WI38 (cell line): ENCODE data around the gene MME.

Experiments used
- H3K4me3 ChIP-seq: 2 replicates; pipeline ENCODE4 v1.5.1; 2011; ENCODE audit warnings: low read depth, mild to moderate bottlenecking, control low read depth, low read length
- CTCF ChIP-seq: IDR thresholded peaks from 2 replicates; pipeline ENCODE4 v1.5.1; 2012; ENCODE audit warnings: low read depth, mild to moderate bottlenecking, control low read depth, low read length

The MME gene

GRCh38 chr3:155046935-155047334 is 33.2 kb upstream of the MME start:
- no peak overlapping the region for H3K4me3 ChIP-seq
- TF ChIP-seq CTCF = no peak

- TF ChIP-seq CTCF = no peak
- no peak overlapping the region for H3K4me3 ChIP-seq
Observed at GRCh38 chr3:155047672-155048071, 32.4 kb upstream of the MME start.

- no peak for TF ChIP-seq CTCF
- H3K4me3 ChIP-seq = no peak overlapping the region
Observed at GRCh38 chr3:155049959-155050358, 30.2 kb upstream of the MME start.

GRCh38 chr3:155052470-155052869 is 27.6 kb upstream of the MME start:
- TF ChIP-seq CTCF = no peak
- H3K4me3 ChIP-seq = no peak overlapping the region

- H3K4me3 ChIP-seq = no peak overlapping the region
- no peak for TF ChIP-seq CTCF
Observed at GRCh38 chr3:155053756-155054155, 26.4 kb upstream of the MME start.

- no peak for TF ChIP-seq CTCF
- no peak overlapping the region for H3K4me3 ChIP-seq
Observed at GRCh38 chr3:155064920-155065319, 15.2 kb upstream of the MME start.

GRCh38 chr3:155065537-155065936 is 14.6 kb upstream of the MME start:
- no peak for TF ChIP-seq CTCF

More at GRCh38 chr3:155065537-155065936, 14.6 kb upstream of the MME start:
- H3K4me3 ChIP-seq = no peak overlapping the region
